ENCODE results near the gene TANC1.

The TANC1 gene

GRCh38 chr2:159046966-159047365 lies 78.5 kb downstream of the TANC1 start:
- no peak overlapping the region for H3K27ac Mint-ChIP-seq (ENCODE audit: low read depth)
- DNase-seq (ENCODE audit: low spot score in 2 of 2) (no peak), ATAC-seq (replicated peaks; ENCODE audit: extremely low read depth, poor library complexity, severe bottlenecking) (no peak)
- H3K4me3 Mint-ChIP-seq = no peak overlapping the region
- no peaks in the 10 kb centered on the region for H3K4me1 Mint-ChIP-seq
- peaks cover 44% of the 10 kb centered on the region for H3K27me3 Mint-ChIP-seq
- no peaks in the 10 kb centered on the region for H3K36me3 Mint-ChIP-seq (ENCODE audit: insufficient read depth)
- no peaks in the 10 kb centered on the region for H3K9me3 Mint-ChIP-seq

DNA sequence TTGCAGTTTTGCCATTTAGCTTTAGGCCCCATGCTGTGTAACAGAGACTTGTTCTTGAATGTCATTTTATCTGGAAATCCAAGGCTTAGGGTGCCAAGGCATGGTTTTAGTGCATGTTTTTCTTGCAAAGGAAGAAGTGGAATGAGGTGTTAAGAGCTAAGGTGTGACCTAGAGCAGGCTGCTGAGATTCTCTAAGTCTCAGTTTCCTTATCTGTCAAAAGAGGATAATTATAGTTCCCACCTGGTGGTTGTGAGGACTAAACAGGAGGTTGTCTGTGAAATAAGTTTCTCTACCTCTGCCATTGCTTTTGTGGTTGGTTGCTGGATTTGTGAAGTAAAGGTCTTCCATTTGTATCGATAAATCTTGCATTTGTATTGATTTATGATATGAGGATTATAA lies 82.0 kb downstream of the TANC1 start:
- H3K9me3 Mint-ChIP-seq = no peaks in the 10 kb centered on the region
- no peak overlapping the region for H3K27ac Mint-ChIP-seq (ENCODE audit: low read depth)
- H3K27me3 Mint-ChIP-seq = peaks cover 13% of the 10 kb centered on the region
- H3K4me1 Mint-ChIP-seq = no peaks in the 10 kb centered on the region
- no peaks in the 10 kb centered on the region for H3K36me3 Mint-ChIP-seq (ENCODE audit: insufficient read depth)
- DNase-seq (ENCODE audit: low spot score in 2 of 2) (no peak), ATAC-seq (replicated peaks; ENCODE audit: extremely low read depth, poor library complexity, severe bottlenecking) (no peak)
- H3K4me3 Mint-ChIP-seq = no peak overlapping the region

- ATAC-seq (replicated peaks; ENCODE audit: extremely low read depth, poor library complexity, severe bottlenecking) = no peak
- no peak overlapping the region for H3K27ac Mint-ChIP-seq (ENCODE audit: low read depth)
- H3K9me3 Mint-ChIP-seq = no peaks in the 10 kb centered on the region
Measured at GRCh38 chr2:159051133-159051532, 82.7 kb downstream of the TANC1 start.

DNA sequence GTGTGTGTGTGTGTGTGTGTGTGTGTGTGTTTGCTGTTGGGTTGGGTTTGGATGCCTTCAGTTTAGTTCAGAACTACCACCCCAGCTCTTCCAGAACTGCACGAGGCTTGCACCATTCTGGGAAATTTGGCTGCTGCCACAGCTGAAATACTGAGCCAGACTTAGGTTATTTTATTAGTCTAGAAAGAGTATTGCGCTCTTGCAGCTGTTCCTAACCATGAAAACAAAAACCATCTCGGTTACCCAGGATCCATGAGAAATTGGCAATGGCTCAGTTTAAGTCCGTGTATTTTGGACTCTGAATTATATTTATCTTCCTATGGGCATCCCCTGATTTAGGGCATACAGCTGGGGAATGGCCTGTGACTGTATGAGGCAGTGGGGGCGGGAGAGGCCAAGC lies 83.2 kb downstream of the TANC1 start:
- no peak for ATAC-seq (replicated peaks; ENCODE audit: extremely low read depth, poor library complexity, severe bottlenecking)
- Mint-ChIP-seq H3K4me3 (no peak overlapping the region), H3K36me3 (ENCODE audit: insufficient read depth) (no peaks in the 10 kb centered on the region), H3K27ac (ENCODE audit: low read depth) (no peak overlapping the region), H3K4me1 (no peaks in the 10 kb centered on the region), H3K27me3 (peaks cover 13% of the 10 kb centered on the region), H3K9me3 (no peaks in the 10 kb centered on the region)
- DNase-seq (ENCODE audit: low spot score in 2 of 2) = no peak

More at GRCh38 chr2:159051133-159051532, 82.7 kb downstream of the TANC1 start:
- no peak for DNase-seq (ENCODE audit: low spot score in 2 of 2)
- Mint-ChIP-seq H3K36me3 (ENCODE audit: insufficient read depth) (no peaks in the 10 kb centered on the region), H3K4me1 (no peaks in the 10 kb centered on the region), H3K27me3 (peaks cover 13% of the 10 kb centered on the region), H3K4me3 (no peak overlapping the region)

- Mint-ChIP-seq H3K4me3 (no peak overlapping the region), H3K27ac (ENCODE audit: low read depth) (no peak overlapping the region)
Measured at GRCh38 chr2:159052157-159052601, 83.7 kb downstream of the TANC1 start.

GRCh38 chr2:159053161-159054031 lies 85.0 kb downstream of the TANC1 start:
- no peak for ATAC-seq (replicated peaks; ENCODE audit: extremely low read depth, poor library complexity, severe bottlenecking)
- no peak for DNase-seq (ENCODE audit: low spot score in 2 of 2)
- no peaks in the 10 kb centered on the region for H3K9me3 Mint-ChIP-seq
- H3K27ac Mint-ChIP-seq (ENCODE audit: low read depth) = no peak overlapping the region
- peaks cover 13% of the 10 kb centered on the region for H3K27me3 Mint-ChIP-seq
- no peaks in the 10 kb centered on the region for H3K36me3 Mint-ChIP-seq (ENCODE audit: insufficient read depth)
- H3K4me1 Mint-ChIP-seq = no peaks in the 10 kb centered on the region
- H3K4me3 Mint-ChIP-seq = no peak overlapping the region

More at GRCh38 chr2:159052157-159052601, 83.7 kb downstream of the TANC1 start:
- no peaks in the 10 kb centered on the region for H3K36me3 Mint-ChIP-seq (ENCODE audit: insufficient read depth)
- DNase-seq (ENCODE audit: low spot score in 2 of 2) = no peak
- ATAC-seq (replicated peaks; ENCODE audit: extremely low read depth, poor library complexity, severe bottlenecking) = no peak
- no peaks in the 10 kb centered on the region for H3K9me3 Mint-ChIP-seq
- H3K27me3 Mint-ChIP-seq = peaks cover 13% of the 10 kb centered on the region
- no peaks in the 10 kb centered on the region for H3K4me1 Mint-ChIP-seq

DNA sequence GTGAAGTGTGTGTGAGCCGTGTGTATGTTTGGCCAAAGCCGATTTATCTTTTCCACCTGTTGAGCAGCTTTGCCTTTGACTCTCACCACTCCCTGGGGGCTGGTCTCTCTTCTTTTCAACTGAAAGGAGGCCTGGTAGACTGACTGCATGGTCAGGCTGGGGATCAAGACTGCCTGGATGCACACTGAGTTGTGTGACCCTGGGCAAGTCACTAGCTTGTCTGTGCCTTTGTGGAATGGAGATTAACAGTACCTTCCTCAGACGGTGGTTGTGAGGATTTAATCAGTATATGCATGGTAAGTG lies 85.5 kb downstream of the TANC1 start:
- Mint-ChIP-seq H3K27me3 (peaks cover 10% of the 10 kb centered on the region), H3K4me3 (no peak overlapping the region), H3K36me3 (ENCODE audit: insufficient read depth) (no peaks in the 10 kb centered on the region), H3K9me3 (no peaks in the 10 kb centered on the region), H3K27ac (ENCODE audit: low read depth) (no peak overlapping the region), H3K4me1 (no peaks in the 10 kb centered on the region)
- ATAC-seq (replicated peaks; ENCODE audit: extremely low read depth, poor library complexity, severe bottlenecking) = no peak
- DNase-seq (ENCODE audit: low spot score in 2 of 2) = no peak

GRCh38 chr2:159054985-159055384 lies 86.5 kb downstream of the TANC1 start:
- Mint-ChIP-seq H3K4me3 (no peak overlapping the region), H3K9me3 (no peaks in the 10 kb centered on the region), H3K36me3 (ENCODE audit: insufficient read depth) (no peaks in the 10 kb centered on the region), H3K27me3 (no peaks in the 10 kb centered on the region), H3K4me1 (no peaks in the 10 kb centered on the region), H3K27ac (ENCODE audit: low read depth) (no peak overlapping the region)
- ATAC-seq (replicated peaks; ENCODE audit: extremely low read depth, poor library complexity, severe bottlenecking) (no peak), DNase-seq (ENCODE audit: low spot score in 2 of 2) (no peak)

- no peaks in the 10 kb centered on the region for H3K9me3 Mint-ChIP-seq
Measured at GRCh38 chr2:159060518-159060917, 92.1 kb downstream of the TANC1 start.

GRCh38 chr2:159063677-159064076 lies 95.2 kb downstream of the TANC1 start:
- Mint-ChIP-seq H3K4me3 (no peak overlapping the region), H3K4me1 (no peaks in the 10 kb centered on the region), H3K36me3 (ENCODE audit: insufficient read depth) (no peaks in the 10 kb centered on the region), H3K9me3 (no peaks in the 10 kb centered on the region), H3K27me3 (no peaks in the 10 kb centered on the region), H3K27ac (ENCODE audit: low read depth) (no peak overlapping the region)
- no peak for DNase-seq (ENCODE audit: low spot score in 2 of 2)
- ATAC-seq (replicated peaks; ENCODE audit: extremely low read depth, poor library complexity, severe bottlenecking) = no peak

More at GRCh38 chr2:159060518-159060917, 92.1 kb downstream of the TANC1 start:
- Mint-ChIP-seq H3K4me1 (no peaks in the 10 kb centered on the region), H3K27ac (ENCODE audit: low read depth) (no peak overlapping the region), H3K36me3 (ENCODE audit: insufficient read depth) (no peaks in the 10 kb centered on the region), H3K27me3 (no peaks in the 10 kb centered on the region), H3K4me3 (no peak overlapping the region)
- ATAC-seq (replicated peaks; ENCODE audit: extremely low read depth, poor library complexity, severe bottlenecking) = no peak
- no peak for DNase-seq (ENCODE audit: low spot score in 2 of 2)

DNA sequence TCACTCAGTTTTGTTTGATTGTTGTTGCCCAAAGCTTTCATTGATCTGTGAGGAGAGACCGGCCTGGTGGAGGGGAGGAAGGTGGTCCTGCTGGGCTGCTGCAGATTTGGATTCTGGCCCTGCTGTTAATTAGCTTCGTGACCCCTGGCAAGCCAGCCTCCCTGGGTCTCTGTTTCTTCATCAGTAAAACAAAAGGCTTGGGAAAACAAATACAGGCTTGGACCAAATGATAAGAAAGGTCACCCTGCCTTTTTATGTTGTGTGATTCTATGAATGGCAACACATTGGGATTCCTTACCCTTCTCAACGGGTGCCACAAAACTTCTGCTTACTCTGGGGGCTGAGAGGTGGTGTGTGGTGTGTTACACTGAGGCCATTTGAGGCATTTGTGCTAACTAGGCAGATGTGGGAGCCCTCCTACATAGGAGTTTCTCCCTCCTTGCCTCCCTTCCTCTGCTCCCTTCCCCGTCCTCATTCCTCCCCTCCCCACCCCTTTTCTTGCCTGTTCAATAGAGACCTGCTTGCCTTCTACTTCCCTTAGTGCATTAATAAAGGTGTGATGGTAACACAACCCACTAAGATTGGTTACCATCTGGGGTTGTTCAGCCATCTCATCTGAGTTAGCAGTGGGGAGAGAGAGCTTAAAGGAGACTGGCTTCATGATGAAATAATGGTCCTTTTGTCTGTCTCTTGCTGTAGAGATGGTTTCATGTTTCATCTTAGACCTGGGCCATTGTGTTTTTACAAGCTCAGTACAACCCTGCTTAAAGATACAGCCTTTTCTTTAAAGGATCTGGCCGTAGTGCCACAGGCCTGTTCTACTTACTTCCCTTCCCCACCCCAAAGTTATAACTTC lies 96.2 kb downstream of the TANC1 start:
- no peaks in the 10 kb centered on the region for H3K36me3 Mint-ChIP-seq (ENCODE audit: insufficient read depth)
- no peak overlapping the region for H3K27ac Mint-ChIP-seq (ENCODE audit: low read depth)
- no peak for ATAC-seq (replicated peaks; ENCODE audit: extremely low read depth, poor library complexity, severe bottlenecking)

GRCh38 chr2:159065313-159065712 lies 96.9 kb downstream of the TANC1 start:
- Mint-ChIP-seq H3K4me3 (no peak overlapping the region), H3K27ac (ENCODE audit: low read depth) (no peak overlapping the region), H3K36me3 (ENCODE audit: insufficient read depth) (no peaks in the 10 kb centered on the region), H3K4me1 (no peaks in the 10 kb centered on the region), H3K27me3 (no peaks in the 10 kb centered on the region), H3K9me3 (no peaks in the 10 kb centered on the region)
- ATAC-seq (replicated peaks; ENCODE audit: extremely low read depth, poor library complexity, severe bottlenecking) (no peak), DNase-seq (ENCODE audit: low spot score in 2 of 2) (no peak)

More for the DNA sequence above, 96.2 kb downstream of the TANC1 start:
- no peak for DNase-seq (ENCODE audit: low spot score in 2 of 2)
- H3K4me3 Mint-ChIP-seq = no peak overlapping the region
- H3K4me1 Mint-ChIP-seq = no peaks in the 10 kb centered on the region
- no peaks in the 10 kb centered on the region for H3K9me3 Mint-ChIP-seq
- no peaks in the 10 kb centered on the region for H3K27me3 Mint-ChIP-seq

- H3K4me3 Mint-ChIP-seq = no peak overlapping the region
- H3K27me3 Mint-ChIP-seq = no peaks in the 10 kb centered on the region
- H3K4me1 Mint-ChIP-seq = no peaks in the 10 kb centered on the region
- H3K27ac Mint-ChIP-seq (ENCODE audit: low read depth) = no peak overlapping the region
- no peaks in the 10 kb centered on the region for H3K9me3 Mint-ChIP-seq
- no peak for ATAC-seq (replicated peaks; ENCODE audit: extremely low read depth, poor library complexity, severe bottlenecking)
- no peaks in the 10 kb centered on the region for H3K36me3 Mint-ChIP-seq (ENCODE audit: insufficient read depth)
- DNase-seq (ENCODE audit: low spot score in 2 of 2) = no peak
Measured at GRCh38 chr2:159065891-159066290, 97.5 kb downstream of the TANC1 start.
